ENCODE data around the gene MYCN. TPM values are rescaled to one million over a fixed set of nuclear protein-coding genes. Genes with fewer than 3 reads are reported as not detected.

Gene MYCN
- total RNA-seq = under 1 TPM in 3 of 6 donors, not detected in 3; 0.20 to 0.67 (median 0.52) TPM

DNA sequence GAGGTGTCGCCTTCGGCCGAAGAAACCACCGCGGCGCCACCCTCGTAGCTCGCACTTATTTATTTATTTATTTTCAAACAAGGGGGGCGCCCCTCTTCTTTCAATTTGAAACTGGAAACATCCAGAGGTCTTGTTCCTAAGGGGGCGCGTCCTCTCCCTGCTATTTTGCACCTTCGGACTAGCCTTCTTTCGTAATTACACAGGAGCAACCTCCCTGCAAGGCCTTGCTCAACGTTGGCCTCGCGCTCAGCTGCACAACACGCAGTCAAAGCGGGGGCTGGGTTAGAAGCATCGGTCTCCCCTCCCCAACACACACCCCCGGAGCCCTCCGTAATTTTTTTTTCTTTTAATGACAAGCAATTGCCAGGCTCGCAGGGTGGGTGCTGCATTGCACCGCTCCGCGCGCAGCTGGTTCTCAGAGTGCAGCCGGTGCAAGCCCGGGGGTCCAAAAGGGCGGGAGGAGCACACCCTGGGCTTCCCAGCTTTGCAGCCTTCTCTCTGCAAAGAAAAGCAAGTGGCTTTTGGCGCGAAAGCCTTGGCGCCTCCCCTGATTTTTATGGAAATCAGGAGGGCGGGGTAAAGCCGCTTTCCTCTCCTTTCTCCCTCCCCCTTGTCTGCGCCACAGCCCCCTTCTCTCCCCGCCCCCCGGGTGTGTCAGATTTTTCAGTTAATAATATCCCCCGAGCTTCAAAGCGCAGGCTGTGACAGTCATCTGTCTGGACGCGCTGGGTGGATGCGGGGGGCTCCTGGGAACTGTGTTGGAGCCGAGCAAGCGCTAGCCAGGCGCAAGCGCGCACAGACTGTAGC is at the start of gene MYCN:
MYCN (plus strand) TSS at position 697 of the 807 bp plus-strand sequence. CDS start 1,515 bp downstream, outside the sequence.
- Histone ChIP-seq H3K27me3 (peaks cover 0 to 29% (median 14%) of the 10 kb centered on the region in 4 donors), H3K4me1 (peaks cover 48 to 51% (median 50%) of the 10 kb centered on the region in 4 donors), H3K27ac (no peak within 1 kb of the TSS), H3K9me3 (no peaks in the 10 kb centered on the region), H3K4me3 (peak within 1 kb of the TSS; percentile 13 to 50 (median 36)), H3K36me3 (no peaks in the 10 kb centered on the region)
- ATAC-seq (ENCODE audit: low FRiP score in 2 of 2) (peak in 1 of 2 donors; percentile 36), DNase-seq (peak in 1 of 2 donors; percentile 65)
- TF ChIP-seq, protein P1, sequence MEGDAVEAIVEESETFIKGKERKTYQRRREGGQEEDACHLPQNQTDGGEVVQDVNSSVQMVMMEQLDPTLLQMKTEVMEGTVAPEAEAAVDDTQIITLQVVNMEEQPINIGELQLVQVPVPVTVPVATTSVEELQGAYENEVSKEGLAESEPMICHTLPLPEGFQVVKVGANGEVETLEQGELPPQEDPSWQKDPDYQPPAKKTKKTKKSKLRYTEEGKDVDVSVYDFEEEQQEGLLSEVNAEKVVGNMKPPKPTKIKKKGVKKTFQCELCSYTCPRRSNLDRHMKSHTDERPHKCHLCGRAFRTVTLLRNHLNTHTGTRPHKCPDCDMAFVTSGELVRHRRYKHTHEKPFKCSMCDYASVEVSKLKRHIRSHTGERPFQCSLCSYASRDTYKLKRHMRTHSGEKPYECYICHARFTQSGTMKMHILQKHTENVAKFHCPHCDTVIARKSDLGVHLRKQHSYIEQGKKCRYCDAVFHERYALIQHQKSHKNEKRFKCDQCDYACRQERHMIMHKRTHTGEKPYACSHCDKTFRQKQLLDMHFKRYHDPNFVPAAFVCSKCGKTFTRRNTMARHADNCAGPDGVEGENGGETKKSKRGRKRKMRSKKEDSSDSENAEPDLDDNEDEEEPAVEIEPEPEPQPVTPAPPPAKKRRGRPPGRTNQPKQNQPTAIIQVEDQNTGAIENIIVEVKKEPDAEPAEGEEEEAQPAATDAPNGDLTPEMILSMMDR (IDR thresholded peaks at IDR 0.05) = peak in 1 of 6 experiments; percentile 52
- TF ChIP-seq EP300 (IDR thresholded peaks at IDR 0.05) = no peak
- WGBS, 2 donors = 1% methylated on average over 30 to 46 of the region's 47 CpGs

- peak in 1 of 2 donors; percentile 38 for DNase-seq
- Histone ChIP-seq H3K27ac (no peak overlapping the region), H3K27me3 (no peaks in the 10 kb centered on the region), H3K9me3 (no peaks in the 10 kb centered on the region), H3K4me3 (no peak overlapping the region), H3K36me3 (no peaks in the 10 kb centered on the region), H3K4me1 (no peaks in the 10 kb centered on the region)
- WGBS, 2 donors = 69 to 77% methylated on average over 15 of the region's 15 CpGs
- peak in 1 of 2 donors; percentile 34 for ATAC-seq (ENCODE audit: low FRiP score in 2 of 2)
- TF ChIP-seq POLR2A (IDR thresholded peaks at IDR 0.05) = no peak
- TF ChIP-seq EP300 (IDR thresholded peaks at IDR 0.05) = no peak
- TF ChIP-seq, protein P1 (IDR thresholded peaks at IDR 0.05) = no peak
- no peak for TF ChIP-seq POLR2AphosphoS5 (IDR thresholded peaks at IDR 0.05)
Measured at GRCh38 chr2:15890936-15891905, 49.1 kb upstream of the MYCN start.

DNA sequence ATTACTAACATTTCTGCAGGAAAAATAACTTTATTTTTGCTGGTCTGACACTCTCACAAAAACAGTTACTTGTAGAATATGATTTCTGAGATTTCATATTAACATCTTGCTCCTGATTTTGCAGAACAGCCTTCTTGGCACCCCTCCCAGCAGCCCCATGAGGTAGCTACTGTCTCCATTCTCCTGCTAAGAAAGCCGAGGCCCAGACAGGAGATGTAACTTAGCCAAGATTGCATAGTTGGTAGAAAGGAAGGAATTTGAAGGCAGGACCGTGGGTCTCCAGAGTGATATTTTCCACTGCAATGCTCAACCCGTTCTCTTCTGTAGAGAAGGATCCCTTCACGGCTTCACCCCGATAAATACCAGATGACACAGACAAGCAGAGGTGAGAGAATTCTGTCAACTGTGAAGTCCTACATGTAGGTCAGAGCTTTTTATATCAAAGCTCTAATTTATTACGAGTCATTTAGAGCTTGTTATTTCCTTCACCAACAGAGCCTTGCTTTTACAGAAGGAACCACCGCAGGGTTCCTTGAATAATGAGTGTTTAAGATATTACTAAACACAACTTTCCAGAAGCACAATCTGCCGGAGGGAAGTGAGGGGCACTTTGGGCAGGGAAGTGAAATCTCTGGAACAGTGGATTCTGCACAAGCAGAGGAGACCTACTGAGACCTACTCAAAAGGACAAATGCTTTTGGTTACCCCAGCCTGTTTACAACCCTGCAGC is 48.0 kb upstream of the MYCN start:
- 77 to 82% methylated on average over 8 of the region's 8 CpGs for WGBS, 2 donors
- no peak for TF ChIP-seq POLR2AphosphoS5 (IDR thresholded peaks at IDR 0.05)
- TF ChIP-seq POLR2A (IDR thresholded peaks at IDR 0.05) = no peak
- TF ChIP-seq, protein P1 (IDR thresholded peaks at IDR 0.05) = no peak
- no peak for TF ChIP-seq EP300 (IDR thresholded peaks at IDR 0.05)
- Histone ChIP-seq H3K4me1 (no peaks in the 10 kb centered on the region), H3K27me3 (no peaks in the 10 kb centered on the region), H3K9me3 (peaks cover 0 to 4% (median under 1%) of the 10 kb centered on the region in 4 donors), H3K27ac (no peak overlapping the region), H3K36me3 (no peaks in the 10 kb centered on the region), H3K4me3 (no peak overlapping the region)
- no peak for ATAC-seq (ENCODE audit: low FRiP score in 2 of 2)
- DNase-seq = no peak

DNA sequence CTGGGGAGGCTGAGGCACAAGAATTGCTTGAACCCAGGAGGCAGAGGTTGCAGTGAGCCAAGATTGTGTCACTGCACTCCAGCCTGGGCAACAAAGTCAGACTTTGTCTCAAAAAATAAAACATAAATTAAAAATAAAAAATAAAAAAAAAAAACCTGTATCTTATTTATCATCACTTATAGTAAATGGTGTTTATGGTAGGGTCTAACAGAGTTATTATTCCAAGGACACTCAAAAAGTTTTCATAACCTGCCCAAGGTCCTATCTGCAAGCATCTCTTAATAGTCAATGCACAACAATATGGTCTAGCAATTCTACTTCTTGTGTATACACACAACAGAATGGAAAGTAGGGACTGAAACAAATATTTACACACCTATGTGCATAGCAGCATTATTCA is 47.3 kb upstream of the MYCN start:
- no peaks in the 10 kb centered on the region for H3K4me1 ChIP-seq
- H3K4me3 ChIP-seq = no peak overlapping the region
- TF ChIP-seq POLR2A (IDR thresholded peaks at IDR 0.05) (no peak), EP300 (IDR thresholded peaks at IDR 0.05) (no peak), POLR2AphosphoS5 (IDR thresholded peaks at IDR 0.05) (no peak)
- TF ChIP-seq, protein P1 (IDR thresholded peaks at IDR 0.05) = no peak
- ATAC-seq (ENCODE audit: low FRiP score in 2 of 2) (no peak), DNase-seq (no peak)
- no peaks in the 10 kb centered on the region for H3K36me3 ChIP-seq
- peaks cover 3 to 7% (median 4%) of the 10 kb centered on the region in 4 donors for H3K9me3 ChIP-seq
- no peak overlapping the region for H3K27ac ChIP-seq
- H3K27me3 ChIP-seq = no peaks in the 10 kb centered on the region
